ENCODE results near the gene HELB.

GRCh38 chr12:66268562-66268961 lies 33.7 kb upstream of the HELB start:
- TF ChIP-seq CTCF (IDR thresholded peaks at IDR 0.05; ENCODE audit: insufficient read depth, low read depth, low read length) (no peak), EZH2 (IDR thresholded peaks at IDR 0.05; ENCODE audit: insufficient read depth, low read length) (no peak)
